Activated CD8-positive, alpha-beta memory T cell treated with anti-CD3 and anti-CD28 coated beads, Interleukin-2, amount 50 U/mL, for 48 hours (primary cell): ENCODE results near the gene ELOVL4.
A peak's percentile ranks its signal among the peaks of the same experiment; 100 is the strongest.

Source experiments
- DNase-seq: peaks from one replicate; pipeline ENCODE4 v3.0.0-alpha.2; 2020

Gene ELOVL4

DNA sequence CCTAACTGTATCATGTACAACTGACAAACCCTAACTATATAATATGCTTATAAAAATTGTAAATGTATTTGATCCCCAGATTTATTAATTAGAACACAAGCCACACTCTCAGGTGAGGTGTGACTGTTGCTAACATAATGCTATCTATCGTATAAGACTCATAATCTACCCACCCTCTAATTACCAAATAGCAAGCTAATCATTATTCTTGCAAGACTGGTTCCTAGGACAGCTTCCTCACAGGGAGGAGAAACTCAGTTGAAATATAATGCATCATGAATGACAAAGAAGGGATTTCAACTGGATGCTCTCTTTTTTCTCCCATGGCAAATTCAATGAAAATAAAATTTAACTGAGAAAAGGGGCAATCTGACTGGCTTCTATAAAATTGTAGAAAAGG lies 35.4 kb downstream of the ELOVL4 start:
- DNase-seq: no peak

DNA sequence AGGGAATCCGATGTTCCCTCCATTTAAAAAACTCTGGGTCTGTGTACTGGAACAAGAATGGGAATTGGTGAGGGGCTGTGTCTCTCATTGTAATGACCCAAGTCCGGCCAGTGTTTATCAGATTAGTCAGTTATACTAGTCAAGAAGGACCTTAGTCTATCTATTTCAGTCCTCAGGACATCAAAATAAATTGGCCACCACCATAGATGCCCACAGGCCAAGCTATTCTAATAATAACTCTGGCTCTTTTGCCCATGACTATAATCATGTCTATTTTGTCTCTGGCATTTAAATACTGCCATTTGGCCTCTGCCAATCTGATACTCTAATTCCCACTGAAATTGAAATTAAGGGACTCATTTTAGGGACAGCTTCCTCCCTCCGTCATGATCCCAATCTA lies 37.8 kb downstream of the ELOVL4 start:
- DNase-seq: no peak

DNA sequence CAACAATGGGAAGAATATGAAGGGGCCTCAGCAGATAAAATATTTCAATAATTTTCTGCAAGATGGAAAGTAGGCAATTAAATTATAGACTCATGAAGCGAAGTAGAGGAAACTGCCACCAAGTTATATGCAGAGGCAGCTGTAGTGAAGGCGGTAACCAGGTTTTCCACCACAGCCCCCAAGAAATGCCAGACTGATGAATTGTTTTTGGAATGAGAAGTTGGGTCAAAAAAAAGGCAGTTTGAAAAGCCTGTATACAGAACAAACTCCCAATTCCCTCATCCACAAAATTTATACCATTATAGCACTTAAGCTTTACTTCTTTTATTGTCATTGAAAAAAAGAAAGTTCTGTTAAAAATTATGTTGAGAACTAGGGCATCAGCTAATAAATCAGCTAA lies 45.3 kb downstream of the ELOVL4 start:
- DNase-seq: no peak

DNA sequence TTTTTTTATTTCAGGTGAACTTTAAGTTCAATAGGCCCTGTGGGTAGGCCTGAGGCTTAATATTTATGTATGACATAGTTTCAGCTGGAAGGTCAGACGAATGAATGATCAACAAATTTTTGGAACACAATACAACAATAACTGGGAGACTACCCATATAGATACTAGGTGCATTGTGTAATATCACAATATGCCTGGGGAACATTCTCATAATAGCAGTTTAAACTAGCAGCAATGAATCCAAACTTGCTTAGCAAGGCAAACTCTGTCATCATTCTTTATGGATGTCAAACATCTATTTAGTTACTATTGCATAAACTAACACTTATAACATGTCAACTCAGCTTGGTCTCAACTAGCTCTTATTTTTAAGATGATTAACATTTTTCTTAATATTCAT lies 49.3 kb downstream of the ELOVL4 start:
- no peak for DNase-seq

DNA sequence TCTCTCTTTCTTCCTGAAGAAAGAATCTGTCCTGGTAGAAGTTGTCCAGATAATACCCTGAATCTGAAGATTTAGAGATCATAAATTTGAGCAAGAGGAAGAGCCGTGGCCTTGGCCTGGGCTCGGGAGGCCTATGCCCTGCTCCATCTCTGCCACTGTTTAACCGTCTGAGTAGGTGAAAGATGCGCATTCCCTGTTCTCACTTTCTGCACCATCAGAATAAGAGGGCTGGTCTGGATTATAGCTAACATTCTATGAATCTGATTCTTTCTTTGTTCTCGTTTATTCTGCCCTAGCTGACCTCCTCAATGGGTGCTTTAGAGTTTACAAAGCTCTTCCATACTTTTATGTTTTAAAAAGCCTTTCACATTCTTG lies 51.3 kb downstream of the ELOVL4 start:
- no peak for DNase-seq

DNA sequence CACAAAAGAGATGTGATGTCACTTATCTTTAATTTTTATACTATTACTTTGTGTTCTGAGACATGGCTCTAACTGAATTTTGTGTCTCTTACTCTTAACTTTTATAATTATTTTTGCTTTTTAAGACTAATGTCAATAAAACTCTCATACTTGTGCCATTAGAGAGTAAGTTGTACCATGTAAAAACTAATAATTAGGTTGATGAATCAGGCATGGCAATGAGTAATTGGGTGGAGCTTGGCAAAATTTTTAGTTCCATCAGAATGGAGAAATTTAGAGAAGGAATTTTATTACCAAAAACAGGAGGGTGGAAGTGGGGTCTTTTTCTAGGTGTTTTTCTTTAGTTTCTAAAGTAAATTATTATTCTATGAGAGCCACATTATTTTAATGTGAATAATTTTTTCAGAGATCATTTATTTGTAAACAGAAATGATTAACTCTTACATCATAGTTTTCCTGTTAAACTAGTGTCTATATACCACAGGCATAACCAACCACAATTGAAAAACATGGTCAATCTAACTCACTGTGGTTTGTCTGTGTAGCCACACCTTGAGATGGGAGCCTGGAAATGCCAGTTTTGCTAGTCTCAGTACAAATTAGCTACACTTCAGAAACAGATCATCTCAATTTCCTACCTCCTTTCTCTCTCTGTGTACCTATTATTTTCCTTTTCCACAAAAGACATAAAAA lies 51.8 kb downstream of the ELOVL4 start:
- no peak for DNase-seq

DNA sequence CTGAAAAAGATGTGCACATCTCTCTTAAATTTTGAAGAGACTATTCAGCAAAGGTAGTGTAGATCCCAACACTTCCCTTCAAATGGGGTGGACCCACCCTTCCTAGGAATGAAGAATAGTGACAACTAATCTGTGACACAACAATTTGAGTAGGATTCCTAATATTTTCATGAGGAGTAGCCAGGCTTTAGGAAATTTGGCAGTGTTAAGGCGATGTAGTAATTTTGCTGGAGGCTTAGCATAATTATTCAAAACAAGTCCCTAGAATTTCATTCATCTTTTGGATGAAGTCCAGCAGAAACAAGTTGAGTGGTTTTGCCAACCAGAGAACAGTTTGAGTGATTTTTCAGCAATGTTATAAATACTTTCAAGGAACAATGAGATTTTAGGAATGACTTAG lies 52.4 kb downstream of the ELOVL4 start:
- DNase-seq: no peak

DNA sequence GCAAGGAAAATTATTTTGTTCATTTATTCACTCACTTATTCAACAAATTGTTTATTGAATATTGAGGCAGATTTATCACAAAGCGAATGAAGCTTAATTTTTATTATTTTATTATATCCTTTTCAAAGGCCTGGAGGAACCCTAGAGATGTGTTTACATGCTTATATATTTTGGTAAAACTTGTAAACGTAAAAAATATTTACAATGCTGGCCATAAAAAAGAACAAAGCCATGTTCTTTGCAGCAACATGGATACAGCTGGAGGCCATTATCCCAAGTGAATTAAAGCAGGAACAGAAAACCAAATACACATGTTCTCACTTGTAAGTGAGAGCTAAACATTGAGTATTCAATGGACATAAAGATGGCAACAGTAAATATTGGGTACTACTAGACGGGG lies 58.8 kb downstream of the ELOVL4 start:
- no peak for DNase-seq

DNA sequence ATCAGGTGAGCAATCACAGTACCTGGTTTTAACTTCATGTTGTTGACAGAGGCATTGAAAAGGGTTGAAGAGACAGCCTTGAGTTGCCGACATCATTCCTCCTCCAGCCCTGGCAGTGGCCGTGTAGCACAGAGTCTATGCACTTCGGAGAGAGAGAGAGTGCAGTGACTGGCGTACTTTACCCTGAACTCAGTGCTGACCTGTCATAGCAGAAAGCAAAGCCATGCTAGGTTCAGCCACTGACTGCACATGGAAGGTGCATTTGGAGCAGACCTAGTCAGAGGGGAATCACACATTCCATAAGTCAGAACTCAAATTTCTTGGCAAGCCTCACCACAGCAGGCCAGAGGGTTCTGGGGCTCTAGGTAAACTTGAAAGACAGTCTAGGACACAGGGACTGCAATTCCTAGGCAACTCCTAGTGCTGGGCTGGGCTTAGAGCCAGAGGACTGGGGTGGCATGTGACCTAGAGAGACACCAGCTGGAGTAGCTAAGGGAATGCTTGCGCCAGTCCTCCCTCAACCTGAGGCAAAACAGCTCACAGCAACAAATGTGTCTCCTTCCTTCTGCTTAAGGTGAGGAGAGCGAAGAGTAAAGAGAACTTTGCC lies 69.1 kb downstream of the ELOVL4 start:
- DNase-seq: no peak

DNA sequence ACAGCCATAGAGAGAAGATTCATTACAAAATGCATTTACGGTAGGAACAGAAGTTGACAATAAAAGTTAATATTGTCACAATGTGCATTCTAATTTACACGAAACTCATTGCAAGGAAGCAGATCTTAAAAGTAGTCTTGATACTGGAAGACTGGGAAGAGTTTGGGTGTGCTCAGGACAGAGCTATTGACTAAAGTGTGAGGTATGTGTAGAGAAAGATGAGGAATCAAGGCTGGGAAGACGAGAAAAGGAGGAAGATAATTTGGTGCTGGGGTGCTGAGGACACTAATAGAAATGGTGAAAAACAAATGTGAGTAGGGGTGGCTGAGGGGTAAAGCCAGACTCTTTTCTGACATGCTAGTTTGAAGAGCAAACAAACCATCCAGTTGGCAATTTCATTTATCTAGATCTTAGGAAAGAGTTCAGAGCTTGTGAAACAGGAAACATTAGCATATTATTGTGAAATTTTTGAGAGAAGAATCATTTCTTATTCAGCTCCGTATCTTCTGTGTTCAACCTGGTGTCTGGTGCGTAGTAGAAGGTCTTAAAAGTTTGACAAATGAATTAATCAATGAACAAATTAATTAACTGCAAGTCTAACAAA lies 72.7 kb downstream of the ELOVL4 start:
- DNase-seq: no peak

DNA sequence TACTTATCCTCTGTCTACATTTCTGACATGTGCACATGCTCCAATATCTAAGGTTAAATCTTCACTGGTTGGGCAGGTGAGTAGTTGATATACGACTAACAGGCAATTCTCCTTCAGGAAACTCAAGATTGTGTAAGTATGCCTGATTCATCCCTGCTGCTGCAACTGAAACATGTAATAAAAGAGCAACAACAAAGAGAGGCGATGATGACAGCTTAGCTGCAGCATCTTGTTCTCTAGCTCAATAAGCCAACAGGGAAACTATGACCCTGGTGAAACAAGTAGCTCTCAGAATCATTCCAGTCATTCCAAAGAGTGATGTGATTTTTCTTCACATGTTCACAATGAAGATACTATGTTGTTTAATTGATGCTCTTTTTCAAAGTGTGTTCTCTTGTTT lies 74.4 kb downstream of the ELOVL4 start:
- DNase-seq: no peak

DNA sequence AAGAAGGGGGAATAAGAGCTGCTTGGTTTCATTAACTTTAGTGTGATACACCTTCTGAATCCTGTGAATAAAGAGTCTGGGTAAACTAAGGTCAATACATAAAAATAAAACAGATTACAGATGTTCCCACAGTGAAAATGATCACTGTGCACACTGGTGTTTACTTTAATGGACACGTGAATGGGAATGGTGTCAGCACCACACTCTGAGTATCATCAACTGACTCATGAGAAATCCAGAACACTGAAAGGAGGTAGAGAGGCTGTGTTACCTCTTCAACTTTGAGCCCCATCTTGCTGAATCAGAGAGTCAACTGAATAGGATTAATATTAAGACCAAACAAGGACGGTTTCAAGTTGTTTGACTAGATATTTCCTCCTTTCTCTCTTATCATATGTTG lies 75.0 kb downstream of the ELOVL4 start:
- no peak for DNase-seq

DNA sequence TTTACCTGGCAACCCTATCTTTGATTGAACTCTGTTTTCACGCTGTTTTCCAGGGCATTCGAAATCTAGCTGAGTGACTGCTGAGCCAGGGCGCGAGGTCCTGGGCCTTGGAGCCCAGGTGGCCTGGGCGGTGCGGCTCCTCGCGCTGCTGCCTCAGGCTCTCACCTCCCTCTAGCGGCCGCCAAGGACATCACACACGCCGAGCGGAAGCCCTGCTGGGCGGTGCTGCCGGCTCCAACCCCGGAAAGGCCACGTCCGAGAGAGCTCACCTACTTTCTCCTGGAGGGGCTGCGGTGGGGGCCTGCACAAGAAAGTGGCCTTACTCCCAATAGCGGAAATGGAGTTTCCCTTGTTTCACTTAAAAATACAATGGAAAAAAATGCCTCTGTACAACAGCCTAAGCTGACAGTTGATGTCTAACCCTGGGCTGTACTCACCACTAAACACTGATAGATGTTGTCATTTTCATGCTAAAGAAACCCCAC lies 77.7 kb downstream of the ELOVL4 start:
- DNase-seq: peak; percentile 87

DNA sequence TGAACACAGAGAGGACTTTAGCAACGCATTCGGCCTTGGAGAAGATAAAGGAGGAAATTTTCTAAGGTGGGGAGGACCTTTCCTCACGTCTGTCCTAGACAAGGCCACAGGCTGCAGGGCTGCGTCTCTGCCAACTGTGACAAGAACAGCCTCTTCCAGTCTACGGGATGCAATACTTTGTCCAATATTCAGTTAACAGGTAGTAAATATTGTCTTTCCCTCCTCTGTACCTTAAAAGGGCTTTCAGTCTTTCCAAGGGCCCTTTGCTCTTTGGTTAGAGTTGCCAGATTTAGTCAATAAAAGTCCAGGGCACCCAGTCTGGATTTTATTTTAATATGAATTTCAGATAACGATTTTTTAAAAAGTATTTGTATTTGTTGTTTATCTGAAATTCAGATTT lies 78.2 kb downstream of the ELOVL4 start:
- DNase-seq: no peak

DNA sequence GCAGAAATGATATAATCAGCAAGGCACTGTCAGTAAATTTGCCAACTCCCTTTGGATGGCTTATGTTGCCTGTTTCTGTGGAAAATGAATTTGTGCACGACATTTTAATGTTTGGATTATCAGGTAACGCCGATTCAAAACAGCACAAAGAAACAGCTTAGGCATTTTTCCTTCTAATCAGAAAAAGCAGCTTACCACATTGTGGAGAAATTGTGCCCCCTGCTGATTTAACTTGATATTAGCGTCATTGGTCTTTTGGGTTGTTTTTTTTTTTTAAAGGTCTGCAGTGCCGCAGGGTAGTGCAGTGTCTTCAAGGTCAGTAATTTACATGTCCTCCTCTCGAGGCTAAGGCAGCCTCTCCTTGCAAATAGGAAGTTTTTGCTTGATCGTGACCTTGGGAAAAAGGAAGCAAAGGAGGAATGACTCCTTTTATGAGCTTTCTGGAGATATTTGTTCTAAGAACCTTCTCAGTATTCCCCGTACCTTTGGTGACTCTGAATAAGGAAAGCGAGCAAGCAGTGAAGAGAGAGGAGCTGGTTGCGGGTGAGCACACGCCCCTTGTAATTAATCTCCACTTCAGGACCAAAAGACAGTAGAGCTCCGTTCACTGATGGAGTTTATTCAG lies 79.1 kb downstream of the ELOVL4 start:
- no peak for DNase-seq
